SK-N-MC (cell line): ENCODE measurements around the gene LRRC56.

ENCODE experiments used
- DNase-seq: peaks from one replicate; pipeline ENCODE4 v3.0.0-alpha.2; 2011; ENCODE audit warnings: low read depth, low spot score
- H3K27ac ChIP-seq: fragments of 200-600 bp; sonication (generic); 2 replicates; pipeline ENCODE4 v1.5.1; 2016; ENCODE audit warnings: mixed run types
- H3K36me3 ChIP-seq: fragments of 200-600 bp; sonication (generic); 2 replicates; pipeline ENCODE4 v1.6.1; 2017; ENCODE audit warnings: antibody characterized with exemption, low read length, mixed read lengths; ENCODE audit not compliant: insufficient read depth
- H3K4me3 ChIP-seq: fragments of 200-600 bp; sonication (generic); 2 replicates; pipeline ENCODE4 v1.5.1; 2016
- H3K9ac ChIP-seq: fragments of 200-600 bp; sonication (generic); 2 replicates; pipeline ENCODE4 v1.8.0; 2017; ENCODE audit warnings: mixed run types, mixed read lengths; ENCODE audit not compliant: insufficient read length
- H3K9me3 ChIP-seq: fragments of 200-600 bp; sonication (generic); 2 replicates; pipeline ENCODE4 v1.6.1; 2017; ENCODE audit warnings: low read depth, mild to moderate bottlenecking, antibody characterized with exemption, low read length, moderate library complexity, mixed read lengths
- EZH2 ChIP-seq: fragments of 200-600 bp; sonication (generic); IDR thresholded peaks from one replicate; pipeline ENCODE4 v1.6.1; 2017; ENCODE audit warnings: antibody characterized with exemption
- FOXP2 ChIP-seq: optimal IDR thresholded peaks from 2 replicates; pipeline ENCODE3; 2011; ENCODE audit warnings: mild to moderate bottlenecking, moderate library complexity; ENCODE audit not compliant: insufficient read depth; ENCODE audit errors: extremely low read length, control extremely low read depth
- POLR2AphosphoS5 ChIP-seq: IDR thresholded peaks from 2 replicates; pipeline ENCODE4 v1.6.1; 2012; ENCODE audit warnings: mild to moderate bottlenecking, low read depth, low read length, borderline replicate concordance

Gene LRRC56, protein sequence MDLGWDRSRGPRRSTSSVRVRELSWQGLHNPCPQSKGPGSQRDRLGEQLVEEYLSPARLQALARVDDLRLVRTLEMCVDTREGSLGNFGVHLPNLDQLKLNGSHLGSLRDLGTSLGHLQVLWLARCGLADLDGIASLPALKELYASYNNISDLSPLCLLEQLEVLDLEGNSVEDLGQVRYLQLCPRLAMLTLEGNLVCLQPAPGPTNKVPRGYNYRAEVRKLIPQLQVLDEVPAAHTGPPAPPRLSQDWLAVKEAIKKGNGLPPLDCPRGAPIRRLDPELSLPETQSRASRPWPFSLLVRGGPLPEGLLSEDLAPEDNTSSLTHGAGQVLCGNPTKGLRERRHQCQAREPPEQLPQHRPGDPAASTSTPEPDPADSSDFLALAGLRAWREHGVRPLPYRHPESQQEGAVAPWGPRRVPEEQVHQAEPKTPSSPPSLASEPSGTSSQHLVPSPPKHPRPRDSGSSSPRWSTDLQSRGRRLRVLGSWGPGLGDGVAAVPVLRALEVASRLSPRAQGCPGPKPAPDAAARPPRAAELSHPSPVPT

DNA sequence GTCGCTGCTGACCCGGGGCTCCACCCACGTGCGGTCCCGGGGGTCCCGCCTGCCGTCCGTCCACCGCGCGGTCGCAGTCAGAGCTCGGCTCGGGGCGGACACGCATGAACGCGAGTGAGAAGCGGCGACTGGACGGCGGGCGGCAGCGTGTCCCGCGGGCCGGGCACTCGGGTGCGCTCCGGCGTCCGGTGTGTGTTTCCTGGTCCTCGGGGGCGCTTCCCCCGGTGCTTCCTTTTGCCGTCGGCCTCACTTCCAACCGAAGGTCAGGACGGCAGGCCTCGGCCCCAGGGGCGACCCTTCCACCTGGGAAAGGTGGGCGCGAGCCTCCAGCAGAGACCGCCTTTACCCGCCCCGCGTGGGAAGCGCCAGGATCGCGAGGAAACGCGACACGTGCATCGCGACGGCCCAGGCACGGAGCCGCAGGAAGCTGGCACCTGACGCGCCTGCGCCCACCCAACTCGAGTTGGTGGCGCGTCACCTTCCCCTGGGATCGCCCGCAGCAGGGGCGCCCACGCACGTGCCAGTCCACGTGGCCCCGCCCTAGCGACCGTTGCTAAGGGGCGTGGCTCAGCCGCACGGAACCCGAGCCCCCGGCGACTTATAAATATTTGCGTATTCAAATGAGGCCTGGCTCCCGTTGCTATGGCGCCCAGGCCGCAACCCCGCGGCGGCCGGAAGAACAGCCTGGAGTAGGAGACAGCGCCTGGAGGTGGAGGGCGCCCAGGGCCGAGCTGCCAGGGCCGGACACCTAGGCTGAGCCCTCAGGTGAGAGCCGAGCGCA lies at the start of gene LRRC56:
Gene LRRC56 (plus strand): TSS at position 687 of the 781 bp plus-strand sequence. CDS start 3,158 bp downstream, outside the sequence.
- Histone ChIP-seq H3K27ac (peak within 1 kb of the TSS; percentile 86), H3K36me3 (peaks cover 13% of the 10 kb centered on the region; the same call in 1 of the 2 replicates), H3K9ac (no peak within 1 kb of the TSS), H3K9me3 (no peaks in the 10 kb centered on the region), H3K4me3 (peak within 1 kb of the TSS; percentile 89)
- peak; percentile 50 for DNase-seq
- TF ChIP-seq FOXP2 (no peak), EZH2 (no peak), POLR2AphosphoS5 (peak; percentile 59; the same call in 1 of the 2 replicates)

DNA sequence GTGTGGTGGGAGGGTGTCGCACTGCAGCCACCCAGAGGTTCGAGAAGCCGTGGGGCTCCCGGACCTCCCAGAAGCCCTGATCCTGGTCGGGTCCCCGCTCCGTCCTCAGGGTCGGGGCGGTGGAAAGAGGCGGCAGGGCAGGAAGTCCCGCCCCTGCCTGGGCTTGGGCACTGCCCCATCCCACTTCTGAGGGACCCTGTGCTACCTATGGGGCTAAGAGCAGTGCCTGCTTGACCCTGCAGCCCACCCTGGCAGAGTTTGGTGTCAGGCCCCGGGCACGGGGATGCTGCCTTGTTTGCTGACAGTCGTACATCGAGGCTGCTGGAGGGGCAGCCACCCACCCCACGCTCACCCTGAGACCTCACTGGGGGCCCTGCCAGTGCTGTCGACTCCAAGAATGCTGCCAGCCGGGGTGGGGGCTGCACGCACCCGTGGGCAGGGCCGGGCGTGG lies 49.7 kb upstream of the LRRC56 start:
- H3K9me3 ChIP-seq = no peaks in the 10 kb centered on the region
- no peaks in the 10 kb centered on the region; the same call in 1 of the 2 replicates for H3K36me3 ChIP-seq
- H3K27ac ChIP-seq = no peak overlapping the region
- no peak overlapping the region for H3K9ac ChIP-seq
- TF ChIP-seq FOXP2 = no peak
- no peak for TF ChIP-seq EZH2
- no peak for TF ChIP-seq POLR2AphosphoS5
- H3K4me3 ChIP-seq = no peak overlapping the region
- DNase-seq = no peak

DNA sequence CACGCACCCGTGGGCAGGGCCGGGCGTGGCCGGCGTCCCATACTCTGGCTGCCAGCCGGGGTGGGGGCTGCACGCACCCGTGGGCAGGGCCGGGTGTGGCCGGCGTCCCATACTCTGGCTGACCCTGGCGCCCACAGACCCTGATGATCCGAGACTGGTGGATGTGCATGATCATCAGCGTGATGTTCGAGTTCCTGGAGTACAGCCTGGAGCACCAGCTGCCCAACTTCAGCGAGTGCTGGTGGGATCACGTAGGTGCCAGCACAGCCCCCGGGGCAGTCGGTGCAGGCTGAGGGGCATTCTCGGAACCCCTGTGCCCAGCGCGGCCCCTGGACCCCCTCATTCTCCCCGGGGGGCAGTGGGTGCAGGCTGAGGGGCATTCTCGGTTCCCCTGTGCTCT lies 49.3 kb upstream of the LRRC56 start:
- Histone ChIP-seq H3K27ac (no peak overlapping the region), H3K36me3 (no peaks in the 10 kb centered on the region; the same call in 1 of the 2 replicates), H3K9me3 (no peaks in the 10 kb centered on the region), H3K4me3 (no peak overlapping the region), H3K9ac (no peak overlapping the region)
- no peak for DNase-seq
- TF ChIP-seq POLR2AphosphoS5 = no peak
- TF ChIP-seq EZH2 = no peak
- TF ChIP-seq FOXP2 = no peak

DNA sequence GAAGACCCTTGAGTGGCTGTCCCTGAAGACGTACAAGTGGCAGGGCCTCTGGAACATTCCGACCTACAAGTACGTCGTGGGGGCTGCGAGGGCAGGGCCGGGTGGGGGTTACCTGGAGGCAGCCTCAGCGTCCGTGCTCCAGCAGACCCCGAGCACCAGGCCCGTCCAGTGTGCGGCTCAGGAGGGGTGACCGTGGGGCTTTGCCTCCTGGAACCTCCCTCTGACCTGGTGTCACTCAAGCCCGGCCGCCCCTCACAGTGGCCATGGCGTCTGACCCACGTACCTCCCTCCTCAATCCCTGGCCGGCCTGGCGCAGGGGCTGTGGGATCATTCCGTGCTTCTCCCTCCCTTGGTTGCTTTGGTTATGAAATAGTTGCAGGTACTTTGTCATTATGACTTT lies 48.7 kb upstream of the LRRC56 start:
- Histone ChIP-seq H3K9me3 (no peaks in the 10 kb centered on the region), H3K4me3 (no peak overlapping the region), H3K36me3 (peaks cover under 1% of the 10 kb centered on the region; the same call in 1 of the 2 replicates), H3K27ac (no peak overlapping the region), H3K9ac (no peak overlapping the region)
- DNase-seq = no peak
- TF ChIP-seq POLR2AphosphoS5 = no peak
- TF ChIP-seq FOXP2 = no peak
- TF ChIP-seq EZH2 = no peak

DNA sequence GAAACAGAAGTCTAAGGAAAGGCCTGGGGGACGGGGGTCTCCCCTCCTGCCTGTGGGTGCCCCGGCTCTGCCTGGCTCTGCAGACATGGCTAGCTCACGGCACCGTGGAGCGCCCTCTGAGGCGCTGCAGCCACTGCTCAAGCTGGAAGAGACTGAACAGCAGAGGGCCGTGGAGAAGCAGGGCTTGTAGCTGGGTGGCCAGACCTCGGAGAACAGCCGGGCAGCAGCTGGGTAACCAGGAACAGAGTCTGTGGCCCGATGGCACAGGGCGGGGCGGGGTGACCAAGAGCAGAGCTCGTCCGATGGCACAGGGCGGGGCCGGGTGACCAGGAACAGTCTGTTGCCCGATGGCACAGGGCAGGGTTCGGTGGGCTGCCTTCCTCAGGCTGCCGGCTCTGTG lies 48.3 kb upstream of the LRRC56 start:
- peaks cover 3% of the 10 kb centered on the region; the same call in 1 of the 2 replicates for H3K36me3 ChIP-seq

DNA sequence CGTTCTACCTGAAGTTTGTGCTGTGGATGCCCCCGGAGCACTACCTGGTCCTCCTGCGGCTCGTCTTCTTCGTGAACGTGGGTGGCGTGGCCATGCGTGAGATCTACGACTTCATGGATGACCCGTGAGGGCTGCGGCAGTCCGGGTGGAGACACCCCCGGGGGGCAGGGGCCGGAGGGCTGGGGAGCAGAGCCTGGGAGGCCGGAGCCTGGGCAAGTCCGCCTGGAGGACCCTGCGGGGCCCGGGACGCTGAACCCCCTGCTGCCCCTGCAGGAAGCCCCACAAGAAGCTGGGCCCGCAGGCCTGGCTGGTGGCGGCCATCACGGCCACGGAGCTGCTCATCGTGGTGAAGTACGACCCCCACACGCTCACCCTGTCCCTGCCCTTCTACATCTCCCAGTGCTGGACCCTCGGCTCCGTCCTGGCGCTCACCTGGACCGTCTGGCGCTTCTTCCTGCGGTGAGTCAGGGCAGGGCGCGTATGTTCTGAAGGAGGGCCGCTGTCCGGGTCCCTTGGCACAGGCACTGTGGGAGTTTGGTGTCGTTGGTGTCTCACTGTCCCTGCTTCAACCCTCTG lies 47.6 kb upstream of the LRRC56 start:
- Histone ChIP-seq H3K36me3 (peaks cover 9% of the 10 kb centered on the region; the same call in 1 of the 2 replicates), H3K4me3 (no peak overlapping the region)
- TF ChIP-seq FOXP2 = no peak
- no peak for TF ChIP-seq EZH2
- TF ChIP-seq POLR2AphosphoS5 = no peak

More for the DNA sequence above, 48.3 kb upstream of the LRRC56 start:
- DNase-seq = no peak
- Histone ChIP-seq H3K9me3 (no peaks in the 10 kb centered on the region), H3K27ac (no peak overlapping the region), H3K9ac (no peak overlapping the region), H3K4me3 (no peak overlapping the region)
- TF ChIP-seq POLR2AphosphoS5 (no peak), EZH2 (no peak)

DNA sequence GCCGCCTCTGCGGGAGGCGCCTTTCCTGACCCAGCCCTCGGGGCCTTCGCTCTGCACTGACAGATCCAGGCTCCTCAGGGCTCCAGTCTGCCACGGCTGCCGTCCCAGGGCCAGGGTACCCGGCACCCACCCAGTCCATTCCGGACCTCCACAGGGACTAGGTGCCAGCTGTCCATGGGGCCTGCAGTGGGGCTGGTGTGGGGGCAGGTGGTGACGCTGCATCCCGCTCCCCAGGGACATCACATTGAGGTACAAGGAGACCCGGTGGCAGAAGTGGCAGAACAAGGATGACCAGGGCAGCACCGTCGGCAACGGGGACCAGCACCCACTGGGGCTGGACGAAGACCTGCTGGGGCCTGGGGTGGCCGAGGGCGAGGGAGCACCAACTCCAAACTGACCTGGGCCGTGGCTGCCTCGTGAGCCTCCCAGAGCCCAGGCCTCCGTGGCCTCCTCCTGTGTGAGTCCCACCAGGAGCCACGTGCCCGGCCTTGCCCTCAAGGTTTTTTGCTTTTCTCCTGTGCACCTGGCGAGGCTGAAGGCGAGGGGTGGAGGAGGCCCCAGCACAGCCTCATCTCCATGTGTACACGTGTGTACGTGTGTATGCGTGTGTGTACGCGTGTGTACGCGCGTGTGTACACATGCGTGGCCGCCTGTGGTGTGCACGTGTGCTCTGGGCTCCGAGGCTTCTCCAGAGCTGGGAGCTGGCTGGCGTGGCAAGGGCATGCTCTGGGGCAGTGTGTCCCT lies 47.0 kb upstream of the LRRC56 start:
- DNase-seq = no peak
- Histone ChIP-seq H3K4me3 (no peak overlapping the region), H3K9me3 (no peaks in the 10 kb centered on the region), H3K36me3 (peaks cover 11% of the 10 kb centered on the region; the same call in 1 of the 2 replicates), H3K27ac (no peak overlapping the region), H3K9ac (no peak overlapping the region)
- TF ChIP-seq POLR2AphosphoS5 = no peak
- TF ChIP-seq FOXP2 = no peak
- no peak for TF ChIP-seq EZH2

More for the DNA sequence above, 47.6 kb upstream of the LRRC56 start:
- DNase-seq = no peak
- H3K27ac ChIP-seq = no peak overlapping the region
- H3K9me3 ChIP-seq = no peaks in the 10 kb centered on the region
- no peak overlapping the region for H3K9ac ChIP-seq
